ENCODE data around the gene COL9A3.

COL9A3 gene

GRCh38 chr20:62841705-62842212 is 24.9 kb downstream of the COL9A3 start:
- DNase-seq: no peak

DNA sequence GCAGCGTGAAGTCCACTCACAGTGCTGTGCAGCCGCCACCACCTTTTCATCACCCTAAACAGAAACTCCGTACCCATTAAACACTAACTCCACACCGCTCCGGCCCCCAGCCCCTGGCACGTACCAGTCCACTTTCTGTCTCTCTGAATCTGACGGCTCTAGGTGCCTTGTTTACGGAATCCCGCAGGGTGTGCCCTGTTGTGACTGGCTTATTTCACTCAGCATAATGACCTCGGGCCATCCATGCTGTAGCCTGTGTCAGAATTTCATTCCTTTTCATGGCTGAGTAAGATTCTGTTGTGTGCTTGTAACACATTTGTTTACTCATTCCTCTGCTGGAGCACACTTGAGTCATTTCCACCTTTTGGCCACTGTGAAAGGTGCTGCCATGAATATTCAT is 26.8 kb downstream of the COL9A3 start:
- Histone ChIP-seq H3K79me2 (ENCODE audit: low read length) (no peaks in the 10 kb centered on the region), H3K9me2 (replicated peaks; ENCODE audit: insufficient read depth, low read length) (no peaks in the 10 kb centered on the region), H3K4me2 (ENCODE audit: low read depth, low read length) (no peak overlapping the region), H4K20me1 (ENCODE audit: insufficient read depth, low read length) (no peaks in the 10 kb centered on the region), H3K9me3 (replicated peaks; ENCODE audit: insufficient read depth, low read length) (no peaks in the 10 kb centered on the region), H3K27ac (ENCODE audit: low read length) (no peak overlapping the region), H3F3A (ENCODE audit: insufficient read depth, low read length) (no peaks in the 10 kb centered on the region), H3K9ac (ENCODE audit: low read length) (no peak overlapping the region), H3K4me3 (ENCODE audit: low read length) (no peak overlapping the region), H3K27me3 (replicated peaks; ENCODE audit: insufficient read depth, low read length) (peaks cover 4% of the 10 kb centered on the region), H3K36me3 (replicated peaks; ENCODE audit: insufficient read depth, low read length) (no peaks in the 10 kb centered on the region), H3K4me1 (ENCODE audit: low read length) (no peaks in the 10 kb centered on the region), H2AFZ (ENCODE audit: low read length) (no peak overlapping the region)
- DNase-seq: no peak
- TF ChIP-seq EZH2phosphoT487 (IDR thresholded peaks at IDR 0.05; ENCODE audit: low read length) (no peak), CTCF (IDR thresholded peaks at IDR 0.05; ENCODE audit: low read length) (no peak), EZH2 (optimal IDR thresholded peaks at IDR 0.05; ENCODE audit: low read depth, low read length) (no peak)

More at GRCh38 chr20:62841705-62842212, 24.9 kb downstream of the COL9A3 start:
- Histone ChIP-seq H3K9ac (ENCODE audit: low read length) (no peak overlapping the region), H3K4me3 (ENCODE audit: low read length) (no peak overlapping the region), H3K27me3 (replicated peaks; ENCODE audit: insufficient read depth, low read length) (peaks cover 15% of the 10 kb centered on the region), H3K4me1 (ENCODE audit: low read length) (no peaks in the 10 kb centered on the region), H2AFZ (ENCODE audit: low read length) (no peak overlapping the region), H3F3A (ENCODE audit: insufficient read depth, low read length) (no peaks in the 10 kb centered on the region), H3K79me2 (ENCODE audit: low read length) (no peaks in the 10 kb centered on the region), H4K20me1 (ENCODE audit: insufficient read depth, low read length) (no peaks in the 10 kb centered on the region), H3K9me2 (replicated peaks; ENCODE audit: insufficient read depth, low read length) (no peaks in the 10 kb centered on the region), H3K4me2 (ENCODE audit: low read depth, low read length) (no peak overlapping the region), H3K9me3 (replicated peaks; ENCODE audit: insufficient read depth, low read length) (no peaks in the 10 kb centered on the region), H3K36me3 (replicated peaks; ENCODE audit: insufficient read depth, low read length) (no peaks in the 10 kb centered on the region), H3K27ac (ENCODE audit: low read length) (no peak overlapping the region)
- TF ChIP-seq EZH2phosphoT487 (IDR thresholded peaks at IDR 0.05; ENCODE audit: low read length): no peak
- no peak for TF ChIP-seq EZH2 (optimal IDR thresholded peaks at IDR 0.05; ENCODE audit: low read depth, low read length)
- TF ChIP-seq CTCF (IDR thresholded peaks at IDR 0.05; ENCODE audit: low read length): no peak

DNA sequence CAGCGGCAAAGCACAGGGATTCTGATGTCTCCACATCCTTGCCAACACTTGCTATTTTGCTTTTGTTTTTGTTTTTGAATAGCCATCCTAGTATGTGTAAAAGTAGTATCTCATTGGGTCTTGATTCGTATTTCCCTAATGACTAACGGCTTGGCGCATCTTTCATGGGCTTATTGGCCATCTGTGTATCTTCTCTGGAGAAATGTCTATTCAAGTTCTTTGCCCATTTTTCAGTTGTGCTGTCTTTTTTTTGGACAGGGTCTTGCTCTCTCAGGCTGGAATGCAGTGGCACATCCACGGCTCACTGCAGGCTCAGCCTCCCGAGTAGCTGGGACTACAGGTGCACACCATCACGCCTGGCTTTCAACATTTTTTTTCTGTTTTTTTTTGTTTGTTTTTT is 27.3 kb downstream of the COL9A3 start:
- TF ChIP-seq CTCF (IDR thresholded peaks at IDR 0.05; ENCODE audit: low read length) (no peak), EZH2phosphoT487 (IDR thresholded peaks at IDR 0.05; ENCODE audit: low read length) (no peak), EZH2 (optimal IDR thresholded peaks at IDR 0.05; ENCODE audit: low read depth, low read length) (no peak)
- H4K20me1 ChIP-seq (ENCODE audit: insufficient read depth, low read length): no peaks in the 10 kb centered on the region
- peaks cover under 1% of the 10 kb centered on the region; the same call in 1 of the 2 replicates for H3F3A ChIP-seq (ENCODE audit: insufficient read depth, low read length)

More for the DNA sequence above, 27.3 kb downstream of the COL9A3 start:
- Histone ChIP-seq H3K27me3 (replicated peaks; ENCODE audit: insufficient read depth, low read length) (peaks cover 2% of the 10 kb centered on the region), H3K9me3 (replicated peaks; ENCODE audit: insufficient read depth, low read length) (no peaks in the 10 kb centered on the region), H3K79me2 (ENCODE audit: low read length) (no peaks in the 10 kb centered on the region), H3K9me2 (replicated peaks; ENCODE audit: insufficient read depth, low read length) (no peaks in the 10 kb centered on the region), H3K4me3 (ENCODE audit: low read length) (no peak overlapping the region), H3K9ac (ENCODE audit: low read length) (no peak overlapping the region), H3K4me2 (ENCODE audit: low read depth, low read length) (no peak overlapping the region), H3K36me3 (replicated peaks; ENCODE audit: insufficient read depth, low read length) (no peaks in the 10 kb centered on the region), H3K4me1 (ENCODE audit: low read length) (no peaks in the 10 kb centered on the region), H3K27ac (ENCODE audit: low read length) (no peak overlapping the region), H2AFZ (ENCODE audit: low read length) (no peak overlapping the region)
- no peak for DNase-seq

Measured in MM.1S (cell line).